Stomach smooth muscle (tissue), 2 donors: ENCODE data around the gene EPHA4.
"Not testable (repeated sequence)": the region's sequence is repeated elsewhere in the genome, so short reads cannot be mapped to it uniquely, and the experiment has no call there.

Experiments used
- H3K27ac ChIP-seq: one replicate; pipeline ENCODE4 v1.7.0; 2013; ENCODE audit warnings: mild to moderate bottlenecking, low read length, inconsistent platforms
- H3K27me3 ChIP-seq, 2 donors: one replicate each; pipeline ENCODE4 v1.7.0; 2013; ENCODE audit warnings: low read length in 2 of 2; ENCODE audit not compliant: insufficient read depth in 2 of 2, control insufficient read depth in 1 of 2
- H3K36me3 ChIP-seq, 2 donors: one replicate each; pipeline ENCODE4 v1.7.0; 2013; ENCODE audit warnings: low read length in 2 of 2; ENCODE audit not compliant: control insufficient read depth in 2 of 2, insufficient read depth in 2 of 2
- H3K4me1 ChIP-seq: one replicate; pipeline ENCODE4 v1.7.0; 2013; ENCODE audit warnings: low read length; ENCODE audit not compliant: control insufficient read depth, insufficient read depth
- H3K4me3 ChIP-seq, 2 donors: one replicate each; pipeline ENCODE4 v1.7.0; 2013; ENCODE audit warnings: low read length in 2 of 2
- H3K9ac ChIP-seq, 2 donors: one replicate each; pipeline ENCODE4 v1.7.0; 2013; ENCODE audit warnings: low read length in 2 of 2, mild to moderate bottlenecking in 1 of 2
- H3K9me3 ChIP-seq, 2 donors: one replicate each; pipeline ENCODE4 v1.7.0; 2013; ENCODE audit warnings: low read length in 2 of 2; ENCODE audit not compliant: control insufficient read depth in 2 of 2
- donor health status: healthy.
- donor health status: Pancreatic carcinoma.

The EPHA4 gene

DNA sequence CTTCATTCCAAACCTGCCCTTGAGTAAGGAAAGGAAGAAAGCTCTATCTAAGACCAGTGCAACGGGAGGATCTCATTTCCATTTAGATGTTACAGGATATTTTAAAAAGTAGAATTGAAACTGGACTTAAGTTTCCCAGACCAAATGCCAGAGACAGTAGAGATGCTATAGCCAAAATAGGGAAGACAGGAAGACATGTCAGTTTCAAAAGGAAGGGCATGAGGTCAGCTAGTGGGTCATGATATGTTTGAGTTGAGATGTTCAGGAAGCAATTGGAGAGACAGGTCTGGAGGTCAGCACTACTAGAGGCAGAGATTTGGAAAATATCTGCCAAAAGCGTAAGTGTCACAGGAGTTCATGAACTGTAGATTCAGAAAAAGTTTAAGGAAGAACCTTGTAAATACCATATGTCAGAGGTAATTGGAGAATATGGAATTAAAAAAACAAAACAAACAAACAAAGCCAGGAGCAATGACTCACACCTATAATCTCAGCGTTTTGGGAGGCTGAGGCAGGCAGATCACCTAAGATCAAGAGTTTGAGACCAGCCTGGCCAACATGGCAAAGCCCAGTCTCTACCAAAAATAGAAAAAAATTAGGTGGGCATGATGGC lies 50.8 kb downstream of the EPHA4 start:
- Histone ChIP-seq H3K9ac (no peak overlapping the region), H3K27ac (no peak overlapping the region), H3K36me3 (peaks cover 0 to 3% of the 10 kb centered on the region in 2 donors), H3K9me3 (no peaks in the 10 kb centered on the region), H3K4me1 (peaks cover 12% of the 10 kb centered on the region), H3K4me3 (no peak overlapping the region), H3K27me3 (no peaks in the 10 kb centered on the region)

- Histone ChIP-seq H3K4me3 (no peak overlapping the region), H3K27me3 (no peaks in the 10 kb centered on the region), H3K36me3 (peaks cover 0 to 3% of the 10 kb centered on the region in 2 donors), H3K9me3 (no peaks in the 10 kb centered on the region), H3K9ac (no peak overlapping the region), H3K27ac (no peak overlapping the region), H3K4me1 (peaks cover 12% of the 10 kb centered on the region)
Observed at GRCh38 chr2:221518935-221519625, 53.0 kb downstream of the EPHA4 start.

DNA sequence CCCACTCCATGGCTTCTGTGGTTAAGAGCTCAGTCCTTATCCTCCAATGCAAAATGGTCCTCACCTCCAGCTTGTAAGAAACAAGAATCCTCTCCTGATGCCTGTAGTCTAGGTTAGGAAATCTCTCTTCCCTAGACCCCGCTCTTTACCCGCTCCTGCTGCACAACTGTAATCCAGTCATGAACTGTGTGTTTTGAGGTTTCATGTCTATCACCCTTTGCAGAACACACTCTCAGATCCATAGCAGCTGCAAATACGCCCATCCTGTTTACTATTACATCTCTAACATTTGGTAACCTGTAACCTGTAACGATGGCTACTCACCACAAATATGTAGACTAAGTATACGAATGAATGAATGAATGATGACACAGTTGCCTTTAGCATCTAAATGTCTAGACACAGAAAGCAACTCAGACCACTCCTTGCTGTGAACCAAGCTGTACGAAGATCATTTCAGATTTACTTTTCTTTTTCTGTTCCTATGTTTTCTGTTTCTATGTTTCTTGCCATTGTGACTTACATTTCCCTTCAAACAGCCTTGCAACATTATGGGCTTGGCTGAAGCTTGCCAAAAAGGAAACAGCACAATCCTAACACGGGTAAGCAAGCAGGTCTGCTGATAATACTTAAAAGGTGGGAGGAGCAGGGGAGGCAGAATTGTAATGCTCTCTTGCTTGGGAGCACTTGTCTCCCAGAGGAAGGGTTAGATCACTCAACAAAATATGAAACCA lies 53.7 kb downstream of the EPHA4 start:
- Histone ChIP-seq H3K27me3 (no peaks in the 10 kb centered on the region), H3K9me3 (no peaks in the 10 kb centered on the region), H3K27ac (no peak overlapping the region), H3K4me1 (peaks cover 12% of the 10 kb centered on the region), H3K9ac (no peak overlapping the region), H3K36me3 (no peaks in the 10 kb centered on the region), H3K4me3 (no peak overlapping the region)

DNA sequence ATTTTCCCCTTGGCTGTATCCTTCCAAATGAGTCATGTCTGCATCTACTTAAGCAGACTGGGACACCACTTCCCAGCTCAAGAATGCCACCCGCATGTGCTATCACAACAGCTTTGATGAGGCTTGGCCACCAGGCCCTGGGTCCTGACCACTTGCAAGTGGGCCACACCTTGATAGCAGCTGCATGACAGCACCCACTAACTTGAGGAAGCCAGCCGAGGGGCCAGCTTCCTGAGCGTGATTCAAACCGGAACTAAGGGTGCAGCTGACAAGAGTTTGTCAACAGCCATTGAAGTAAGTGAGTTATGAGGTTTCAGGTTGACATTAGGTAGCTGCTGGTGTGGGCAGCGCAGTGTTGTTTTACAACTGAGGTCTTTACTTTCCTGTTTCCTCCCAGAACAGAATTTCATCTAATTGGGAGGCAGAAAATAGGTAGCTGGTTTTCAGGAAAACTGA lies 54.4 kb downstream of the EPHA4 start:
- H3K4me3 ChIP-seq = no peak overlapping the region
- no peak overlapping the region for H3K27ac ChIP-seq
- H3K9me3 ChIP-seq = no peaks in the 10 kb centered on the region
- H3K9ac ChIP-seq = no peak overlapping the region
- H3K4me1 ChIP-seq = peaks cover 12% of the 10 kb centered on the region
- no peaks in the 10 kb centered on the region for H3K27me3 ChIP-seq
- H3K36me3 ChIP-seq = no peaks in the 10 kb centered on the region

- Histone ChIP-seq H3K9me3 (no peaks in the 10 kb centered on the region), H3K36me3 (no peaks in the 10 kb centered on the region), H3K4me3 (no peak overlapping the region), H3K9ac (no peak overlapping the region), H3K27ac (no peak overlapping the region), H3K4me1 (peaks cover 12% of the 10 kb centered on the region), H3K27me3 (no peaks in the 10 kb centered on the region)
Observed at GRCh38 chr2:221517146-221517695, 54.9 kb downstream of the EPHA4 start.

DNA sequence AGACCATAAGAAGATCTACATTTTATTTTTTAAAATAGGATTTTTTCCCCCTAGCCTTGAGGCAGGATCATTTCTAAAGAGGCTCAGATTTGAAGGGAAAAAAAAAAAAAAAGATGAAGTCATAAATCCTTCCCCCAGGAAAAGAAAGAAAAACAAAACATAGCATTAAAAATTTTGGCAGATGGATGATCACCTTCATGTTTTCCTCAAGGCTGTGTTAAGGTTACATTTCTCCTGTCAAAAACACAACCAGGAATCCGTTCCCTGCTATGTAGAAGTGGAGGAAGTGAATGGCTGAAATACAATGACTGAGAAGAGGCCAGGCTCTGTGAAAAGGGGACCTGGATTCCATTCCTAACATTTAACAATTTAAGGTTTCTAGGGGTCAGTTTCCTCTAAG lies 56.2 kb downstream of the EPHA4 start:
- Histone ChIP-seq H3K36me3 (no peaks in the 10 kb centered on the region), H3K27me3 (no peaks in the 10 kb centered on the region), H3K4me1 (peaks cover 12% of the 10 kb centered on the region), H3K9me3 (no peaks in the 10 kb centered on the region), H3K9ac (no peak overlapping the region), H3K4me3 (no peak overlapping the region), H3K27ac (no peak overlapping the region)

GRCh38 chr2:221514305-221515040 lies 57.6 kb downstream of the EPHA4 start:
- Histone ChIP-seq H3K27me3 (no peaks in the 10 kb centered on the region), H3K27ac (no peak overlapping the region), H3K4me3 (no peak overlapping the region), H3K4me1 (peaks cover 9% of the 10 kb centered on the region), H3K36me3 (no peaks in the 10 kb centered on the region), H3K9me3 (no peaks in the 10 kb centered on the region), H3K9ac (no peak overlapping the region)

- Histone ChIP-seq H3K36me3 (no peaks in the 10 kb centered on the region), H3K9ac (no peak overlapping the region), H3K27me3 (no peaks in the 10 kb centered on the region), H3K4me3 (no peak overlapping the region), H3K4me1 (peaks cover 3% of the 10 kb centered on the region), H3K27ac (no peak overlapping the region), H3K9me3 (no peaks in the 10 kb centered on the region)
Observed at GRCh38 chr2:221513232-221513631, 58.9 kb downstream of the EPHA4 start.

GRCh38 chr2:221511325-221511724 lies 60.8 kb downstream of the EPHA4 start:
- not testable (repeated sequence) for H3K9ac ChIP-seq, H3K4me3 ChIP-seq, H3K27me3 ChIP-seq, H3K27ac ChIP-seq, H3K4me1 ChIP-seq, H3K36me3 ChIP-seq, H3K9me3 ChIP-seq

GRCh38 chr2:221506469-221506868 lies 65.6 kb downstream of the EPHA4 start:
- peaks cover 3% of the 10 kb centered on the region for H3K4me1 ChIP-seq
- H3K9ac ChIP-seq = no peak overlapping the region
- no peak overlapping the region for H3K4me3 ChIP-seq
- H3K9me3 ChIP-seq = no peaks in the 10 kb centered on the region
- H3K27ac ChIP-seq = no peak overlapping the region
- H3K36me3 ChIP-seq = no peaks in the 10 kb centered on the region
- no peaks in the 10 kb centered on the region for H3K27me3 ChIP-seq
